Measurements from ENCODE around the gene SH3RF1. TPM values are rescaled to one million over a fixed set of nuclear protein-coding genes. Genes with fewer than 3 reads are reported as not detected.

The SH3RF1 gene
- total RNA-seq, 1 donor from 2014 or later: 21.6 TPM

DNA sequence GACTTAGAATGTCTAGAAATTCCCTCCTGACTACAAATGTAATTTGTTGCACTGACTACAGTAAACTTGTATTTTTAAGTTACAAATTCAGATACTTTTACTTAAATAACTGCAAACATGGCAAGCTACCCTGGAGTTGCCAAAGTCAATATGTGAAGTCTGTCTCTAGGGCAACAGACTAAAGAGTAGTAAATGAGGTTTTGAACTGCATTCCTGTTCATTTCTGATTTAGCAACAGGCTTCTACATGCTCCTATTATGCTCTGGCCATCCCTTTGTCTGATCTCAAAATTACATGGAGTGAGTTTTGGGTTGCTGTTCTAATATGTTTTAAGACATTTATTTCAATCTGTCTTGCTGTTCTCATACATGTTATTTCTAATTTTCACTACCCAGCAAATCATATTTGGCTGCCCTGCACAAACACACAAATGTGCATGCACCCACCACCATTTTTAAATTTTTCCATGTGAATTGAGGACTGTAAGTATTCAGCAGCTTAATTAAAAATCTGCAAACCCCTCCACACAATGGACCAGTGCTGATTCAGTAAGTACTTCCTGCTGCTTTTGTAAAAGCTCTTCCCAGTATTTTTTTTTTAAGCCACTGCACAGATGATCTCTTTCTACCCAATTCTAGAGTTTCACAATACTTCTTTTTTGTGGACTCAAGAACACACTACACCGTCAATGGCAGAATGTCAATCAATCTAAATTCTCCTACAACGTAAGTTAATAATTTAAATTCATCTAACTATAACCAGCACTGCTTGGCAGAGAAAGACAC is 26.7 kb downstream of the SH3RF1 start:
- Mint-ChIP-seq H3K9me3 (no peaks in the 10 kb centered on the region), H3K27me3 (no peaks in the 10 kb centered on the region), H3K4me3 (peak overlapping the region; percentile 19), H3K27ac (no peak overlapping the region), H3K36me3 (peaks cover 13% of the 10 kb centered on the region), H3K4me1 (ENCODE audit: unreplicated experiment) (peaks cover 50% of the 10 kb centered on the region)
- no peak for DNase-seq (ENCODE audit: extremely low spot score, unreplicated experiment)
- TF ChIP-seq, protein P1, sequence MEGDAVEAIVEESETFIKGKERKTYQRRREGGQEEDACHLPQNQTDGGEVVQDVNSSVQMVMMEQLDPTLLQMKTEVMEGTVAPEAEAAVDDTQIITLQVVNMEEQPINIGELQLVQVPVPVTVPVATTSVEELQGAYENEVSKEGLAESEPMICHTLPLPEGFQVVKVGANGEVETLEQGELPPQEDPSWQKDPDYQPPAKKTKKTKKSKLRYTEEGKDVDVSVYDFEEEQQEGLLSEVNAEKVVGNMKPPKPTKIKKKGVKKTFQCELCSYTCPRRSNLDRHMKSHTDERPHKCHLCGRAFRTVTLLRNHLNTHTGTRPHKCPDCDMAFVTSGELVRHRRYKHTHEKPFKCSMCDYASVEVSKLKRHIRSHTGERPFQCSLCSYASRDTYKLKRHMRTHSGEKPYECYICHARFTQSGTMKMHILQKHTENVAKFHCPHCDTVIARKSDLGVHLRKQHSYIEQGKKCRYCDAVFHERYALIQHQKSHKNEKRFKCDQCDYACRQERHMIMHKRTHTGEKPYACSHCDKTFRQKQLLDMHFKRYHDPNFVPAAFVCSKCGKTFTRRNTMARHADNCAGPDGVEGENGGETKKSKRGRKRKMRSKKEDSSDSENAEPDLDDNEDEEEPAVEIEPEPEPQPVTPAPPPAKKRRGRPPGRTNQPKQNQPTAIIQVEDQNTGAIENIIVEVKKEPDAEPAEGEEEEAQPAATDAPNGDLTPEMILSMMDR (conservative IDR thresholded peaks at IDR 0.05): no peak

DNA sequence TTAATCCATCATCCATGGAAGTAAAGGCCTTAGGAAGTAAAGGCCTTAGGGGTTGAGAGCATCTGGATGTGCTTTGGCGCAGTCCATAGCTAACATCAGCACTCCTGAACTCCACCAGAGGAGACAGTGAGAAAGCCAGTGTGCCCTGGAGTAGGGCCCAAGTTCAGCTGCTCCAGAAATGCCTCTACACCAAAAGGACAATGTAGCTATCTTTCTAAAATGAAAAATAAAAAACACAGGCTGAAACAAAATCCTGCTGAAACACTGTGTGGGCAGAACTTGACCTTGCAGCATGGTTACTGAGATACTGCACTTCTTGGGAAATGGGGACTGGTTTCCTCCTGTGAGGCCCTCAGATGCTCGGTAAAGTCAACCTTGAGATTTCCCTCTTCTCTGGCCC is 29.3 kb downstream of the SH3RF1 start:
- peaks cover 4% of the 10 kb centered on the region for H3K36me3 Mint-ChIP-seq
- no peaks in the 10 kb centered on the region for H3K9me3 Mint-ChIP-seq
- no peak overlapping the region for H3K4me3 Mint-ChIP-seq
- H3K27ac Mint-ChIP-seq: no peak overlapping the region
- TF ChIP-seq, protein P1 (conservative IDR thresholded peaks at IDR 0.05): no peak
- H3K4me1 Mint-ChIP-seq (ENCODE audit: unreplicated experiment): peaks cover 50% of the 10 kb centered on the region
- H3K27me3 Mint-ChIP-seq: no peaks in the 10 kb centered on the region
- DNase-seq (ENCODE audit: extremely low spot score, unreplicated experiment): no peak

DNA sequence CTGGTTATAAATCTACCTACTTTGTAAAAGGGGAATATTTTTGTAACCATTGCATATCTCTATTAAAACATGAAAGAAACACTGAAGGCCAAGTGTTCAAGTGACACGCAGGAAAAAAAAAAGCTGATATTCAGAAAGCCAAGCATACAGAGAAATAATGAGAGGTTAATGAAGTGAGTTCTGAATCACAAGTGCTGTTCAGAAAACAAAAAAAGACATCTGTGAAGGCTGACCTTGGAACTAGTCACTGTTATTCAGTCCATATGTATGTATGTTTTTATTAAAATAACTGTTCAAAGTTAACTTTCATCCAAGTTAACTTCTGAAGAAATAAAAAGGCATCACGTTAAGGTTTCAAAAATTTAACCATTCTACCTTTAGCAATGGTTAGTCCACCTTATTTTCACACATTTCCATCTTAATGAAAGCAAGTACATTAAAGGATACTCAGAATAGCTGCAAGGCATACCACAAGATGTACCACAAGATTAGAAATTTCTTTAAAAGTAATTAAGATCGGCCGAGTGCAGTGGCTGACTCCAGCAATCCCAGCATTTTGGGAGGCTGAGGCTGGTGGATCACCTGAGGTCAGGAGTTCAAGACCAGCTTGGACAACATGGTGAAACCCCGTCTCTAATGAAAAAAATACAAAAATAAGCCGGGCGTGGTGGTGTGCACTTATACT is 31.4 kb downstream of the SH3RF1 start:
- no peak for DNase-seq (ENCODE audit: extremely low spot score, unreplicated experiment)
- Mint-ChIP-seq H3K27me3 (no peaks in the 10 kb centered on the region), H3K4me3 (no peak overlapping the region), H3K36me3 (peaks cover 7% of the 10 kb centered on the region), H3K27ac (no peak overlapping the region), H3K4me1 (ENCODE audit: unreplicated experiment) (peaks cover 45% of the 10 kb centered on the region), H3K9me3 (no peaks in the 10 kb centered on the region)
- TF ChIP-seq, protein P1 (conservative IDR thresholded peaks at IDR 0.05): no peak

DNA sequence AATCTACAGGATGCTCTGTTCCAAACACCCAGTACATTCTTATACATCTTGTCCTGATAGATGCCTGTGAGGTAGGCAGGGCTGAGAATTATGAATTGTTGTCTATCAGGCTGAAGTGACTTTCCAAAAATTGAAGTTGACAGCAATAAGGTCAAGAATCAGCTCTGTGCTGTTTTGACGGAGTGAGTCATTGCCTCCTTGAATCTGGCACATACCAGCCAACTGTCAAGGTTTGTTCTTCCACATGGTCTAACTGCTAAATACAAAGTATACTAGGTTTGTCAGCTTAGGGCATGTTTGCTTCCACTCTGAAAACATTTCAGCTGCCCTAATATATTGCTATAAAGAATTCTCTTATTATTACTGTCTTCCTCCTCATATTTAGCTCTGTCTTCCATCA is 32.3 kb downstream of the SH3RF1 start:
- no peaks in the 10 kb centered on the region for H3K27me3 Mint-ChIP-seq
- peaks cover 7% of the 10 kb centered on the region for H3K36me3 Mint-ChIP-seq
- DNase-seq (ENCODE audit: extremely low spot score, unreplicated experiment): no peak
- peaks cover 45% of the 10 kb centered on the region for H3K4me1 Mint-ChIP-seq (ENCODE audit: unreplicated experiment)
- TF ChIP-seq, protein P1 (conservative IDR thresholded peaks at IDR 0.05): no peak
- H3K27ac Mint-ChIP-seq: no peak overlapping the region
- H3K4me3 Mint-ChIP-seq: no peak overlapping the region
- no peaks in the 10 kb centered on the region for H3K9me3 Mint-ChIP-seq

DNA sequence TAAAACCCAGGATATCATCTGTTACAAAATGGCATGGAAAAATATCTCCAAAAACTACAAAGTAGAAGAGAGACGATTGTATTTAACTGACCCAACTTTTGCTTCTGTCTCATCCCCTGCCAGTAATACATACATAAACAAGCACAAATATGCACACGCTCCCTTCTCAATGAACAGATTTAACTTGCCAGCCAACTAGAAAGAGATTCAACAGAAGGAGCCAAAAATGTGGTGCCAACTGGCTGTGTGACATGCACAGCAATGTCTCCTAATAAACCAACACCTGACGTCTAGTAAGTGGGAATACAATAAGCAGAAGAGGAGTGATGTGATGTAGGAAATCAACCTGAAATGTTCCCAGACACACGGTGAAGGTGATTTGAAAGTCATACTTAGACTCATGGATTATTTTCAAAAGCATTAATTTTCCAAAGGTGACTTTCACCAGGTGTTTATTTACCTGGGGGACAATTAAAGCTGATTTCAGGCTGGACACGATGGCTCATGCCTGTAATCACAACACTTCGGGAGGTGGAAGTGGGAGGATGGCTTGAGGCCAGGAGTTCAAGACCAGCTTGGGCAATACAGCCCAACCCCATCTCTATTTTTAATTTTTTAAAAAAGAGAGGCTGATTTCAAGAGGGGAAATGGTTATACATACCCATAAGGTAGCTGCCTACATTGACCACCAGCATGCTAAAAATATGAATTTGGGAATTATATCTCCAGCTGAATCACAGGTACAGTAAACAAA is 33.7 kb downstream of the SH3RF1 start:
- Mint-ChIP-seq H3K27me3 (no peaks in the 10 kb centered on the region), H3K27ac (no peak overlapping the region), H3K4me1 (ENCODE audit: unreplicated experiment) (peaks cover 45% of the 10 kb centered on the region), H3K4me3 (no peak overlapping the region), H3K36me3 (peaks cover 3% of the 10 kb centered on the region), H3K9me3 (no peaks in the 10 kb centered on the region)
- DNase-seq (ENCODE audit: extremely low spot score, unreplicated experiment): no peak
- TF ChIP-seq, protein P1 (conservative IDR thresholded peaks at IDR 0.05): no peak

Measured in type B pancreatic cell (in vitro differentiated cells).